Inflammatory macrophage (primary cell): ENCODE data around the gene BEX5.
"Not testable (repeated sequence)": the region's sequence is repeated elsewhere in the genome, so short reads cannot be mapped to it uniquely, and the experiment has no call there.

Source experiments
- DNase-seq, 2 donors: peaks; one replicate each; pipeline ENCODE4 v3.0.0-alpha.2; 2020 to 2022
- total RNA-seq, 18 experiments: gene quantifications; one replicate each; lab custom pipeline; 2026; ENCODE audit warnings: mixed read lengths in 6 of 18, inconsistent platforms in 2 of 18; lab: John Stamatoyannopoulos, UW

Gene BEX5
- 0 to 0.21 (median 0.03) reads per million in 18 experiments for total RNA-seq

- peak; percentile 0 to 10 for DNase-seq
Observed at GRCh38 chrX:102155806-102156179, at the start of gene BEX5. Gene BEX5, minus strand, starts transcription at chrX:102155977. Its CDS starts 1,712 bp downstream, at chrX:102154265.

- no peak for DNase-seq
Observed at GRCh38 chrX:102185967-102186720, 30.4 kb upstream of the BEX5 start.

DNA sequence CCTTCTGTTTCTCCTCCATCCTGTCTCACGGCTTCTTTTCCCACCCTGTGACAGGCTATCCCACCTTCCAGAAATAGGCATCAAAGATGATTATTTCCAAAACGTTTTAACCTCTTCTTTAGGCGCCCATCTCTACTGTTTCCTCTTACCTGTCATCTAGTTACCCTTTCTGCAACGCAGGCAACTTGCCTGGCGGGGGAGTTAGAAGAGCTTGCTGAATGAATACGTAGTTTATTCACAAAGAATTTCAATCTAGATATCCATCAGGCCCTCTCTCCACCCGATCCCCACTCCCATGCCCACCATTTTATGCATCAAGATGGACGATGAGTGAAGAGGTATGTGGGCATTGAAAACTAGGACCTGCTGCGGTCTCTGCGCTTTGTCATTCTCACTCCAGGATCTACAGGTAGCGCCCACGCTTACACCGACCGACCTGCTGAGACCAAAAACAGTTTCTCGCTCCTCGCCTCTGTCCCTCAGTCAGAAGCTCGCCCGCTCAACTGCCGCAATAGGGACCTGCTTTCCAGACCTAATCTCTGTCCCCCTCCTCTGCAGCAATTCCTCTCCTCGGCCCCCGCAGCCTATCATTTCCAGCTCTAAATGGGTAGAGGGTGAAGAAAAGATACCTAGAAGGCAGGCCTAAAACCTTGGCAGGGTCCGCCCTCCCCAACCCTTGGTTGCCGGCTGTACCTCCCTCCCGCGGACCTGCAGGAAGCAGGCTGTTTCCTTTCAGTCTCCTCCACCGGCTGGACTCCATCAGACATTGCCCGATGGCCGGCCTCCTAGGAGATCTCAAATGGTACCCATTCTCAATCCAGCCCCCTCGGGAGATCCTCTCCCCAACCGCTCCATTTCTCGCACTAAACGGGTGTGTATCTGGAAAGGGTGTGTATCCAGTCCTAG is 624 bp downstream of the BEX5 start:
- no peak for DNase-seq

DNA sequence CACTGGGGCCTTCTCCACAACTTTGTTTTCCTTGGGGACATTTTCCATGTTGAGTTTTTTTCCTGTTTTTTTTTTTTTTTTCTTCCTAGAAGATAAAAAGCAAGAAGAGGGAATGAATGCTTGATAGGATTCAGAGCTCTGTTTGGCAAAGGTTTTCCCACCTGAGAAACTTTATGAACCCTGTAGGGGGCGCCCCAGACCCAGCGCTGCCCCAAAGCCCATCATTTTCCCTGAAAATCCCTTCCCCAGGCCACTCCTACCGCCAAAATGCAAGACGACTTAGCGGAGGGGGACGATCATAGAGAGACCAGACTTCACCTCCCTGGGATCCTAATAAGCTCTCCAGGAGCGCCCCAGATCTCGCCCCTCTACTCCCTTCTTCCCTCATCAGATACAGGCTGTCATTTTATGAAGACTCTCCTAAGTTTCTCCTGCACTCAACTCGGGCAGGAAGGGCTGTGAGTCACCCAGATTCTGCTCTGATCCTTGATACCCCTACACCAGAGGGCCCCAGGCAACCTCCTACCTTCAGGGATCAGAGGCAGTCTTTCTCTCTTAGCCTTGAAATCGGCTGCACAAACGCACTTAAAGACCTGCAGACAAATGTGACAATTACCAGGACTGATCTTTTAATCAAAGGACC is 1.4 kb downstream of the BEX5 start:
- no peak for DNase-seq

- DNase-seq, result not testable (repeated sequence)
Observed at GRCh38 chrX:102142274-102142673, 13.5 kb downstream of the BEX5 start, which contains the start of gene TCEAL6. Gene TCEAL6, minus strand, starts transcription at chrX:102142481.

- not testable (repeated sequence) for DNase-seq
Observed at GRCh38 chrX:102141631-102142030, 14.1 kb downstream of the BEX5 start.

DNA sequence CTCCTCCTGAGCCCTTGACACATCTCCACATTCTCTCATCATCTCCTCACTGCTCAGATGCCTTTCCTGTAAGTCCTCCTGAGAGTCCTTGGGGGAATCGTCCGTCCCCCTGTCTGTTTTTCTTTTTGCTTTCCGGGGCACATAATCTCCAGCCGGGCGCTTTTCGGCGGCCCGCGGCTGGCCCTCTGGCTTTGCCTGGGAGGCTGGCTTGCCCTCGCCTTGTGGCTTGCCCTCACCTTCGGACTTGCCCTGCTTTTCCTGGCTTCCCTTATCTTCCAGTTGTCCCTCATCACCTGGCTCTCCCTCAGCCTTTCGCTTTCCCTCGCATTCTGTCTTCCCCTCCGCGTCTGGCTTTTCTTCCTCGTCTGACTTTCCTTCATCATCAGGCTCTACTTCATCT is 14.9 kb downstream of the BEX5 start:
- DNase-seq, result not testable (repeated sequence)

DNA sequence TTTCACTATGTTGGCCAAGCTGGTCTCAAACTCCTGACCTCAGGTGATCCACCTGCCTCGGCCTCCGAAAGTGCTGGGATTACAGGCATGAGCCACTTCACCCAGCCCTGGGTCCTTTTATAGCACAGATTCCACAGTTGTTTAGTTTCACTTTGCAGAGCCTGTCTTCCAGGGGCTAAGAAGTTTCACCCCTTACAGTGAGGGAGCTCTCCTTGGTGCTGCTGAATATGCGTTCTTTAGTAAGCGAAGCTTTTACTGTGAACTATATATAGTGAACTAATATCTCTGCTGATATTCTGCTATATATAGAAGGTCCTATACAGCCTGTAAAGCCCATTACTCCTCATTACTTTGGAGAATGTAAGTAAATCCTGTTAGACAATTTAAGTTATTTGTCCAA is 17.7 kb downstream of the BEX5 start:
- no peak for DNase-seq

GRCh38 chrX:102129473-102129872 is 26.3 kb downstream of the BEX5 start:
- DNase-seq, result no peak

DNA sequence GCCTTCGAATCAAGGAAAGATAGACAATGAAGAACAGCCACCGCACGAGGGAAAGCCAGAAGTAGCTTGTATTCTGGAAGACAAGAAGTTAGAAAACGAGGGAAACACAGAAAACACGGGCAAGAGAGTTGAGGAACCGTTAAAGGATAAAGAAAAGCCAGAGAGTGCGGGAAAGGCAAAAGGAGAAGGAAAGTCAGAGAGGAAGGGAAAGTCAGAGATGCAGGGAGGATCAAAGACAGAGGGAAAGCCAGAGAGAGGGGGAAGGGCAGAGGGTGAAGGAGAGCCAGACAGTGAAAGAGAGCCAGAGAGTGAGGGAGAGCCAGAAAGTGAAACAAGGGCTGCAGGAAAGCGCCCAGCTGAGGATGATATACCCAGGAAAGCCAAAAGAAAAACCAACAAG is 28.9 kb downstream of the BEX5 start:
- no peak for DNase-seq

- DNase-seq, result not testable (repeated sequence)
Observed at GRCh38 chrX:102126080-102126818, 29.5 kb downstream of the BEX5 start.

DNA sequence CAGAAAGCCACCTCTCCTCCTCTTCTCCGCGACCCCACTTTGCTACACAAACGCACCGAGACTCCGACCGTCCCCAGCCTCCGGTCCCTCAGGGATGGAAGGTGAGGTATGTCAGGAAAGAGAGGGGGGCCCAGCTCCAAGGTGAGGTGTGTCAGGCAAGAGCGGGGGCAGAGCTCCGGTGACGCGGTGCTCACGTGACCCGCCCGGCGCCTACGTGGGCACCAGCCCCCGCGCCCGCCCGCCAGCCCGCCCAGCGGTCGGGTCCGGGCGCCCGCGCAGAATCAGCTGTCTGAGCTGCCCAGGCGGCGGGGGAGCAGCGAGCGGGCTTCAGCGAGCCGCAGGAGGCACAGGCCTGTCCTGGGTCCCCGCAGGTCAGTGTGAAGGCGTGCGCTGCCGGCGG is 30.3 kb downstream of the BEX5 start, which contains the start of gene TCEAL2:
TCEAL2 (plus strand) TSS at position 244 of the 400 bp plus-strand sequence. CDS start 1,152 bp downstream, outside the sequence.
- DNase-seq, result not testable (repeated sequence)

DNA sequence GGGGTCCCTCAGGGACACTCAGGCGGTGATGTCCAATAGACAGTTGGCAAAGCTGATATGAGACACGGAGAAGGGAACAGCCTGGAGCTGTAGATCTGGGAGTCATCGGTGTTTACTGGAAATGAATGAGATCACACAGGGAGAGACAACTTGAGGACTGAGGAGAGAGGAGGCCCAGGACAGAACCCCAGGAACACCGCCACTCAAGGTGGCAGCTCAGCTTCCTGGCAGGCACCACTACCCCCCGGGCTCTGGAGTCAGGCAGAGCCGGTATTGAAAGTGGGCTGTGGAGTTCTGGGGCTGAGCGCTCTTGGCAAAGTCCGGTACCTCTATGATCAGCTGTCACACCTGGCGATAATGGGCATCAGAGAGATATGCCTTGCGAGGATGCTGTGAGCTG is 30.8 kb downstream of the BEX5 start:
- DNase-seq, result not testable (repeated sequence)

DNA sequence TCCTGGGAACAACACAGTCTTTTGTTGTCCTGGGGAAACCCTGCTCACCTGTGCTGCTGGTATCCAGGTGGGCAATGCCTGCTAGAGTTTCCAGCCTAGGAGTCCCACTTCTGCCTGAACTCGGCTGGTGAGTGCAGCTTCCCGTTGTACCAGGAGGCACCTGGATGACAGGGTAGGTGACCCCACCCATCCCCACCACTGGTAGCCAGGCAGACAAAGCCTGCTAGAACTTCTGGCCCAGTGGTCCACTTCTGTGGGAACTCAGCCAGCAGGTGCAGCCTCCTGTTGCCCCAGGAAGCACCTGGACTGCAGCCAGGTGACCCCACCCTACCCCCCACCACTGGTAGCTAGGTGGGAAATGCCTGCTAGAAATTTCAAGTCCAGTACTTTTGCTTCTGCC is 40.0 kb downstream of the BEX5 start:
- DNase-seq, result no peak

- DNase-seq, result no peak
Observed at GRCh38 chrX:102113367-102113766, 42.4 kb downstream of the BEX5 start.
